ENCODE results near the gene ATP6V1G1. TPM values are rescaled to one million over a fixed set of nuclear protein-coding genes. Genes with fewer than 3 reads are reported as not detected.

Gene ATP6V1G1
- total RNA-seq, 6 donors from 2014 or later: 93.2 to 182 (median 133) TPM

GRCh38 chr9:114546851-114547250 lies 40.7 kb upstream of the ATP6V1G1 start:
- Histone ChIP-seq H3K9me3 (no peaks in the 10 kb centered on the region), H3K36me3 (no peaks in the 10 kb centered on the region), H3K4me3 (no peak overlapping the region), H3K27me3 (no peaks in the 10 kb centered on the region), H3K4me1 (no peaks in the 10 kb centered on the region), H3K27ac (no peak overlapping the region)
- DNase-seq (no peak), ATAC-seq (ENCODE audit: low FRiP score in 2 of 2) (no peak)
- TF ChIP-seq EP300 (IDR thresholded peaks at IDR 0.05) (no peak), CTCF (IDR thresholded peaks at IDR 0.05) (no peak), POLR2AphosphoS5 (IDR thresholded peaks at IDR 0.05) (no peak), POLR2A (IDR thresholded peaks at IDR 0.05) (no peak)

- H3K27ac ChIP-seq: no peak overlapping the region
- no peaks in the 10 kb centered on the region for H3K36me3 ChIP-seq
- TF ChIP-seq EP300 (IDR thresholded peaks at IDR 0.05): no peak
- TF ChIP-seq CTCF (IDR thresholded peaks at IDR 0.05): no peak
- no peak for TF ChIP-seq POLR2A (IDR thresholded peaks at IDR 0.05)
- no peak for TF ChIP-seq POLR2AphosphoS5 (IDR thresholded peaks at IDR 0.05)
- DNase-seq (no peak), ATAC-seq (ENCODE audit: low FRiP score in 2 of 2) (no peak)
- WGBS, 2 donors: 75 to 78% methylated on average over 9 of the region's 9 CpGs
- H3K27me3 ChIP-seq: no peaks in the 10 kb centered on the region
- no peaks in the 10 kb centered on the region for H3K9me3 ChIP-seq
- no peak overlapping the region for H3K4me3 ChIP-seq
- no peaks in the 10 kb centered on the region for H3K4me1 ChIP-seq
These were observed 37.8 kb upstream of the ATP6V1G1 start for GRCh38 chr9:114549697-114550330.

- TF ChIP-seq CTCF (IDR thresholded peaks at IDR 0.05) (no peak), POLR2AphosphoS5 (IDR thresholded peaks at IDR 0.05) (no peak), EP300 (IDR thresholded peaks at IDR 0.05) (peak in 1 of 4 donors; percentile 68), POLR2A (IDR thresholded peaks at IDR 0.05) (no peak)
- H3K27me3 ChIP-seq: no peaks in the 10 kb centered on the region
- no peak overlapping the region for H3K4me3 ChIP-seq
- 76% methylated on average over 6 of the region's 6 CpGs for WGBS, 2 donors
- peak overlapping the region in 1 of 4 donors; percentile 6 for H3K27ac ChIP-seq
- H3K4me1 ChIP-seq: no peaks in the 10 kb centered on the region
- DNase-seq (peak in 1 of 2 donors; percentile 66), ATAC-seq (ENCODE audit: low FRiP score in 2 of 2) (peak; percentile 63 to 90)
- no peaks in the 10 kb centered on the region for H3K36me3 ChIP-seq
- H3K9me3 ChIP-seq: no peaks in the 10 kb centered on the region
These were observed 35.6 kb upstream of the ATP6V1G1 start for GRCh38 chr9:114551750-114552685.

GRCh38 chr9:114552706-114553105 lies 34.9 kb upstream of the ATP6V1G1 start:
- DNase-seq (no peak), ATAC-seq (ENCODE audit: low FRiP score in 2 of 2) (no peak)
- no peak overlapping the region for H3K4me3 ChIP-seq
- no peak for TF ChIP-seq POLR2A (IDR thresholded peaks at IDR 0.05)
- no peak for TF ChIP-seq EP300 (IDR thresholded peaks at IDR 0.05)
- no peak for TF ChIP-seq CTCF (IDR thresholded peaks at IDR 0.05)
- TF ChIP-seq POLR2AphosphoS5 (IDR thresholded peaks at IDR 0.05): no peak
- 79 to 92% methylated on average over 5 of the region's 5 CpGs for WGBS, 2 donors
- no peak overlapping the region for H3K27ac ChIP-seq
- no peaks in the 10 kb centered on the region for H3K27me3 ChIP-seq
- H3K36me3 ChIP-seq: no peaks in the 10 kb centered on the region
- no peaks in the 10 kb centered on the region for H3K9me3 ChIP-seq
- no peaks in the 10 kb centered on the region for H3K4me1 ChIP-seq

Data from upper lobe of left lung (tissue), 6 donors.